ENCODE measurements around the gene ZNF350. TPM values are rescaled to one million over a fixed set of nuclear protein-coding genes. Genes with fewer than 3 reads are reported as not detected.

Gene ZNF350
- total and polyA plus RNA-seq, 2 of the 13 experiments (the other 11 are each of a cell fraction or from before 2014, with no cell fraction given): 3.7 to 6.9 TPM

DNA sequence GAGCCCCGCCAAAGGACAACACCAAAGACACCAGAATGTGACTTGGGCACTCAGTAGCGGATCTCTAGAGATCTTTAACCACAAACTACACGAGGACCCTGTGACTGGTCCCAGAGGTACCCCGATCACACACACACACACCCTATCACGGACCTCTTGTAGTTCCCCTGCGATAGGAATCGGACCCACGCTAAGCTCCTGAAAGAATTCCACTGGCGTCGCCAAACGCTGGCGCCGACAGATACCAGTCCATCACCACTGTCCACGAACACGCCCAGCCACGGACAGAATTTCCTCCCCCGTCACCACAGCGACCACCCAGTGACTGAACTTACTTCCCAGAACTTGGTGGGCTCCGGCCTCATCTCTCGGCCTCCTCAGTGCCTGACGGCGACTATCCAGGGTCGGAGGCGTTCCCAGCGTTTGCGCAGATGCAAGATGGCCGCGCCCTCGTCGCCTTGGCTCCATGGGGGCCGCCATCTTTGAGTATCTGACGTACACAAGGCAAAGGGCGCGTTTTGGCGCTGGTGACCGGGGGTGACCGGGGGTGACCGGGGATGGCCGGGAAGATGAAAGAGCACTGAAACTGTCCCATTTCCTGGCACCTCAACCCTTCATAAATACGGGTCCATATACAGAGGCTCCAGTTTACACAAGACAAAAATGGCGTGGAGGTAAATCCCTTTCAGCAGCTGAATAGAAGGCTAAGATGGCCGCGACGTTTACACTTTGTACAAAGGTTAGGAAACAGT is 21.3 kb upstream of the ZNF350 start, which contains the start of gene ZNF615 (continued):
- TF ChIP-seq MED1 (CRISPR knock-in tag; IDR thresholded peaks at IDR 0.05) (peak; percentile 45; the same call in 1 of the 2 replicates), BHLHE40 (IDR thresholded peaks at IDR 0.05; ENCODE audit: low read length) (no peak), ZNF136 (CRISPR knock-in tag; IDR thresholded peaks at IDR 0.05; ENCODE audit: low read depth) (no peak), CAMTA2 (CRISPR knock-in tag; IDR thresholded peaks at IDR 0.05; ENCODE audit: borderline replicate concordance) (no peak), ZNF737 (CRISPR knock-in tag; IDR thresholded peaks at IDR 0.05; ENCODE audit: borderline replicate concordance) (no peak; the same call in 1 of the 2 replicates), ZNF564 (CRISPR knock-in tag; IDR thresholded peaks at IDR 0.05) (no peak), ELF4 (CRISPR knock-in tag; IDR thresholded peaks at IDR 0.05; ENCODE audit: borderline replicate concordance) (no peak), PBX2 (CRISPR knock-in tag; IDR thresholded peaks at IDR 0.05) (no peak), ZNF720 (CRISPR knock-in tag; IDR thresholded peaks at IDR 0.05) (no peak), YEATS4 (CRISPR knock-in tag; IDR thresholded peaks at IDR 0.05; ENCODE audit: borderline replicate concordance) (peak; percentile 72; the same call in 1 of the 2 replicates), ASH2L (IDR thresholded peaks at IDR 0.05; ENCODE audit: insufficient read length, low read depth, low read length) (peak; percentile 82), ZNF234 (CRISPR knock-in tag; conservative IDR thresholded peaks at IDR 0.05) (no peak), ZNF547 (CRISPR knock-in tag; IDR thresholded peaks at IDR 0.05) (peak; percentile 50; the same call in 1 of the 2 replicates), U2AF1 (optimal IDR thresholded peaks at IDR 0.05; ENCODE audit: low read depth, low read length) (no peak), ZNF879 (CRISPR knock-in tag; IDR thresholded peaks at IDR 0.05) (0 out of 2 replicates have a peak, but pooled peaks have one; percentile 58), ZNF251 (CRISPR knock-in tag; IDR thresholded peaks at IDR 0.05) (no peak), NR1H2 (CRISPR knock-in tag; IDR thresholded peaks at IDR 0.05; ENCODE audit: borderline replicate concordance, low read depth) (no peak), SMYD3 (CRISPR knock-in tag; IDR thresholded peaks at IDR 0.05) (no peak), CREBL2 (CRISPR knock-in tag; IDR thresholded peaks at IDR 0.05; ENCODE audit: borderline replicate concordance) (no peak), PCBP2 (optimal IDR thresholded peaks at IDR 0.05; ENCODE audit: low read depth, low read length, poor library complexity, severe bottlenecking) (no peak), PITX1 (CRISPR knock-in tag; IDR thresholded peaks at IDR 0.05) (peak; percentile 65; the same call in 1 of the 2 replicates), MEF2D (CRISPR knock-in tag; IDR thresholded peaks at IDR 0.05) (no peak)
- TF ChIP-seq, protein P1, sequence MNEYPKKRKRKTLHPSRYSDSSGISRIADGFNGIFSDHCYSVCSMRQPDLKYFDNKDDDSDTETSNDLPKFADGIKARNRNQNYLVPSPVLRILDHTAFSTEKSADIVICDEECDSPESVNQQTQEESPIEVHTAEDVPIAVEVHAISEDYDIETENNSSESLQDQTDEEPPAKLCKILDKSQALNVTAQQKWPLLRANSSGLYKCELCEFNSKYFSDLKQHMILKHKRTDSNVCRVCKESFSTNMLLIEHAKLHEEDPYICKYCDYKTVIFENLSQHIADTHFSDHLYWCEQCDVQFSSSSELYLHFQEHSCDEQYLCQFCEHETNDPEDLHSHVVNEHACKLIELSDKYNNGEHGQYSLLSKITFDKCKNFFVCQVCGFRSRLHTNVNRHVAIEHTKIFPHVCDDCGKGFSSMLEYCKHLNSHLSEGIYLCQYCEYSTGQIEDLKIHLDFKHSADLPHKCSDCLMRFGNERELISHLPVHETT (CRISPR knock-in tag; conservative IDR thresholded peaks at IDR 0.05): peak; percentile 10; the same call in 1 of the 2 replicates

Data from HepG2 (cell line).